ENCODE results near the gene VWA5B1. TPM values are rescaled to one million over a fixed set of nuclear protein-coding genes. Genes with fewer than 3 reads are reported as not detected.

VWA5B1 gene
- total RNA-seq, 1 experiment from 2014 or later = not detected

- CTCF ChIA-PET = no interaction called here
- DNase-seq = no peak
- intact Hi-C loops (cut with micrococcal nuclease; ENCODE audit: unreplicated experiment) = no loop called here
- Mint-ChIP-seq H3K27ac (ENCODE audit: unreplicated experiment) (no peak overlapping the region), H3K36me3 (ENCODE audit: insufficient read depth, unreplicated experiment) (no peaks in the 10 kb centered on the region), H3K4me1 (ENCODE audit: low read depth, unreplicated experiment) (no peaks in the 10 kb centered on the region), H3K4me3 (ENCODE audit: low read depth, unreplicated experiment) (no peak overlapping the region), H3K9me3 (ENCODE audit: low read depth, unreplicated experiment) (peaks cover 2% of the 10 kb centered on the region), H3K27me3 (ENCODE audit: unreplicated experiment) (peaks cover 32% of the 10 kb centered on the region)
- TF ChIP-seq CTCF (IDR thresholded peaks at IDR 0.05; ENCODE audit: unreplicated experiment) = no peak
- no TSS peak for BruUV-seq (replicated peaks)
Observed at GRCh38 chr1:20348326-20348915, 57.7 kb downstream of the VWA5B1 start.

DNA sequence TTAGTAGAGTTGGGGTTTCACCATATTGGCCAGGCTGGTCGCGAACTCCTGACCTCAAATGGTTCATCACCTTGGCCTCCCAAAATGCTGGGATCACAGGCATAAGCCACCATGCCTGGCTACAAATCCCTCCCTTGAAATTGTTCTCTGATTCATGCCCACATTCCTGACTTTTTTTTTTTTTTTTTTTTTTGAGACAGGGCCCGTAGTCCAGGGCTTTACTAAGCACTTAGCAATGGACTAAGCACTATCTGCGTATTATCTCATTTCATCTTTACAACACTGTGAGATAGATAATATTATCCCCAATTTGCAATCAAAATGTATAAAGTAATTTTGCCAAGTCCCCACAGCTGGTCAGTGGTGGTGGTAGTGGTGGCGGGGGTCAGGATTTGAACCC lies 58.9 kb downstream of the VWA5B1 start:
- no peak overlapping the region for H3K27ac Mint-ChIP-seq (ENCODE audit: unreplicated experiment)
- peaks cover 2% of the 10 kb centered on the region for H3K9me3 Mint-ChIP-seq (ENCODE audit: low read depth, unreplicated experiment)
- intact Hi-C loops (cut with micrococcal nuclease; ENCODE audit: unreplicated experiment) = no loop called here
- CTCF ChIA-PET = no interaction called here
- peaks cover 32% of the 10 kb centered on the region for H3K27me3 Mint-ChIP-seq (ENCODE audit: unreplicated experiment)
- no peaks in the 10 kb centered on the region for H3K36me3 Mint-ChIP-seq (ENCODE audit: insufficient read depth, unreplicated experiment)
- no peaks in the 10 kb centered on the region for H3K4me1 Mint-ChIP-seq (ENCODE audit: low read depth, unreplicated experiment)
- BruUV-seq (replicated peaks) = no TSS peak
- DNase-seq = no peak
- no peak for TF ChIP-seq CTCF (IDR thresholded peaks at IDR 0.05; ENCODE audit: unreplicated experiment)
- no peak overlapping the region for H3K4me3 Mint-ChIP-seq (ENCODE audit: low read depth, unreplicated experiment)

DNA sequence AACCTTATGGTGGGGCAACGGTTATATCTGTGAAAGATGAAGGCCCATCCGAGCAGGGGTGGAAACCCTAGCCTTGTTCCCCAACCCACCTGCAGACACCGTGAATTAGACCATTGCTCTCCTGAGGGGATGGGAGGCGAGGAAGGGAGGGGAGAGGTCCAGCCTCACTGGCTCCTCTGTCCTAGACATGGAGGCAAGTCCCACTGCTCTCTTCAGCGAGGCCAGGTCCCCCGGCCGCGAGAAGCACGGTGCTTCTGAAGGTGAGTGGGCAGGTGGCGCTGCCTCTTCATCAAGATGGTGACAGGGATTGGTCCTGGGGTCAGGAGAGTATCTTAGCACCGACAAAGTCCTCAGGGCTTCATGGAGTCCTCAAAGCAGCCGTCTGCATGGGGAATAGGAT lies 59.3 kb downstream of the VWA5B1 start:
- Mint-ChIP-seq H3K4me1 (ENCODE audit: low read depth, unreplicated experiment) (no peaks in the 10 kb centered on the region), H3K36me3 (ENCODE audit: insufficient read depth, unreplicated experiment) (no peaks in the 10 kb centered on the region), H3K27me3 (ENCODE audit: unreplicated experiment) (peaks cover 28% of the 10 kb centered on the region), H3K4me3 (ENCODE audit: low read depth, unreplicated experiment) (no peak overlapping the region), H3K27ac (ENCODE audit: unreplicated experiment) (no peak overlapping the region), H3K9me3 (ENCODE audit: low read depth, unreplicated experiment) (peaks cover 2% of the 10 kb centered on the region)
- no peak for TF ChIP-seq CTCF (IDR thresholded peaks at IDR 0.05; ENCODE audit: unreplicated experiment)
- BruUV-seq (replicated peaks) = no TSS peak
- DNase-seq = no peak
- CTCF ChIA-PET = no interaction called here
- intact Hi-C loops (cut with micrococcal nuclease; ENCODE audit: unreplicated experiment) = no loop called here

- CTCF ChIA-PET = no interaction called here
- Mint-ChIP-seq H3K4me1 (ENCODE audit: low read depth, unreplicated experiment) (no peaks in the 10 kb centered on the region), H3K36me3 (ENCODE audit: insufficient read depth, unreplicated experiment) (no peaks in the 10 kb centered on the region), H3K27me3 (ENCODE audit: unreplicated experiment) (peaks cover 27% of the 10 kb centered on the region), H3K27ac (ENCODE audit: unreplicated experiment) (no peak overlapping the region), H3K4me3 (ENCODE audit: low read depth, unreplicated experiment) (no peak overlapping the region), H3K9me3 (ENCODE audit: low read depth, unreplicated experiment) (peaks cover 2% of the 10 kb centered on the region)
- BruUV-seq (replicated peaks) = no TSS peak
- TF ChIP-seq CTCF (IDR thresholded peaks at IDR 0.05; ENCODE audit: unreplicated experiment) = no peak
- intact Hi-C loops (cut with micrococcal nuclease; ENCODE audit: unreplicated experiment) = no loop called here
- DNase-seq = no peak
Observed at GRCh38 chr1:20350421-20350820, 59.7 kb downstream of the VWA5B1 start.
